Measurements from ENCODE around the gene SEC16A.

DNA sequence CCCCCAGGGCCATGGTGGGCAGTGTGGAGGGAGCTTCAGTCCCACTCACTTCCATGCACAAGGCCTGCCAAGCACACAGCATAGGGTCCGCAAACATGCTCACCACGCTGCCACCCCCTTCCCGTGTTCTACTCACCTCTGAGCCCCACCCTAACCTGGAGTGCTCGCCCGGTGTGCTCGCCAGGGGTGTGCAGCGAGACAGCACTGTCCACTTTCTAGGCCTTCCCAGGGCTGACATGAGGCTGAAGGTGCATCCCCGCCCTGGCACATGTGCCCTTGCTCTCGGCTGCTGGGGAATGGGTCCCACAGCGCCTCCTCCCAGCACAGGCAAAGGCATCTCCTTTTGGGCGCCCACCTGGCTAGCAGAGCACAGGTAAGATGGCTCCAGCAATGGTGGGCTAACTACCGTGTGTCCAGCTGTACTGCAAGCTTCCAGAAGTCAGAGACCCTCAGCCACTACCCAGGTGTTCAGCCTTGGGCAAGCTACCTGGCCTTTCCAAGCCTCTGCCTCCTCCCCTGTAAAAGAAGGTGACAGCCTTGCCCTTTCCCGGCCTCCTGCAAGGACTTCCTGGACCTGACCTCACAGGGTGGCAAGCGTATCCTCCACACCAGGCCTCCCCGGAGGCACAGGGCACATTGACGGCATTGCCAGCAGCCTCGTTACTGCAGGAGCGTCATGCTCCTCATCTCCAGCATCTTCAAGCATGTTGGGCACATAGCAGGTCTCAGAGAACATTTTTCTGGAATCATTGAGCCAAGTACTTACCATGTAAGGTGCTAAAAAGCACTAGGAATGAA lies 4.2 kb upstream of the SEC16A start:
- TF ChIP-seq POLR2A (IDR thresholded peaks at IDR 0.05) (no peak), CTCF (IDR thresholded peaks at IDR 0.05) (no peak)

All from thyroid gland (tissue), 4 donors.